GM21723 (cell line): Measurements from ENCODE around the gene OTUB2.

Experiments
- ATAC-seq: cut with Tn5 transposase; IDR thresholded peaks from one replicate; pipeline ENCODE4 v1.9.1; 2021; ENCODE audit warnings: mild to moderate bottlenecking, moderate library complexity; ENCODE audit not compliant: unreplicated experiment

Gene OTUB2

GRCh38 chr14:94093418-94093817 is 67.3 kb downstream of the OTUB2 start:
- ATAC-seq = no peak

- ATAC-seq = no peak
These were observed 71.0 kb downstream of the OTUB2 start for GRCh38 chr14:94097091-94097490.
